Measurements from ENCODE around the gene GCKR.

GRCh38 chr2:27527182-27527581, 30.5 kb downstream of the GCKR start:
- TF ChIP-seq, protein P1, sequence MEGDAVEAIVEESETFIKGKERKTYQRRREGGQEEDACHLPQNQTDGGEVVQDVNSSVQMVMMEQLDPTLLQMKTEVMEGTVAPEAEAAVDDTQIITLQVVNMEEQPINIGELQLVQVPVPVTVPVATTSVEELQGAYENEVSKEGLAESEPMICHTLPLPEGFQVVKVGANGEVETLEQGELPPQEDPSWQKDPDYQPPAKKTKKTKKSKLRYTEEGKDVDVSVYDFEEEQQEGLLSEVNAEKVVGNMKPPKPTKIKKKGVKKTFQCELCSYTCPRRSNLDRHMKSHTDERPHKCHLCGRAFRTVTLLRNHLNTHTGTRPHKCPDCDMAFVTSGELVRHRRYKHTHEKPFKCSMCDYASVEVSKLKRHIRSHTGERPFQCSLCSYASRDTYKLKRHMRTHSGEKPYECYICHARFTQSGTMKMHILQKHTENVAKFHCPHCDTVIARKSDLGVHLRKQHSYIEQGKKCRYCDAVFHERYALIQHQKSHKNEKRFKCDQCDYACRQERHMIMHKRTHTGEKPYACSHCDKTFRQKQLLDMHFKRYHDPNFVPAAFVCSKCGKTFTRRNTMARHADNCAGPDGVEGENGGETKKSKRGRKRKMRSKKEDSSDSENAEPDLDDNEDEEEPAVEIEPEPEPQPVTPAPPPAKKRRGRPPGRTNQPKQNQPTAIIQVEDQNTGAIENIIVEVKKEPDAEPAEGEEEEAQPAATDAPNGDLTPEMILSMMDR (IDR thresholded peaks at IDR 0.05): no peak
- TF ChIP-seq POLR2A (IDR thresholded peaks at IDR 0.05): no peak
